Medulla oblongata (tissue), 1 donor: ENCODE results near the gene SERPINB5.
"Not testable (repeated sequence)": the region's sequence is repeated elsewhere in the genome, so short reads cannot be mapped to it uniquely, and the experiment has no call there.

Experiments
- DNase-seq: peaks from one replicate; pipeline ENCODE4 v3.0.0-alpha.2; 2015; ENCODE audit errors: extremely low spot score

Gene SERPINB5

GRCh38 chr18:63476668-63477067, at the start of gene SERPINB5:
TSS of gene SERPINB5 (plus strand) at chr18:63476958. CDS start at chr18:63484429, 7,471 bp downstream.
- DNase-seq, result no peak

GRCh38 chr18:63427558-63427957, 49.2 kb upstream of the SERPINB5 start:
- DNase-seq, result no peak

- DNase-seq, result no peak
Observed at GRCh38 chr18:63430526-63430925, 46.2 kb upstream of the SERPINB5 start.

GRCh38 chr18:63431180-63431579, 45.6 kb upstream of the SERPINB5 start:
- DNase-seq, result no peak

- no peak for DNase-seq
Observed at GRCh38 chr18:63433334-63433866, 43.4 kb upstream of the SERPINB5 start.

- DNase-seq, result no peak
Observed at GRCh38 chr18:63438181-63438580, 38.6 kb upstream of the SERPINB5 start.

- DNase-seq, result peak; percentile 83
Observed at GRCh38 chr18:63439334-63439733, 37.4 kb upstream of the SERPINB5 start.

- DNase-seq, result no peak
Observed at GRCh38 chr18:63440219-63440618, 36.5 kb upstream of the SERPINB5 start.

GRCh38 chr18:63440881-63441280, 35.9 kb upstream of the SERPINB5 start:
- DNase-seq, result peak; percentile 22

- no peak for DNase-seq
Observed at GRCh38 chr18:63443829-63444228, 32.9 kb upstream of the SERPINB5 start.

- DNase-seq, result no peak
Observed at GRCh38 chr18:63444580-63444979, 32.2 kb upstream of the SERPINB5 start.

- no peak for DNase-seq
Observed at GRCh38 chr18:63445037-63445436, 31.7 kb upstream of the SERPINB5 start.

- DNase-seq, result no peak
Observed at GRCh38 chr18:63446266-63446665, 30.5 kb upstream of the SERPINB5 start.

GRCh38 chr18:63447066-63447465, 29.7 kb upstream of the SERPINB5 start:
- DNase-seq, result no peak

GRCh38 chr18:63449426-63449825, 27.3 kb upstream of the SERPINB5 start:
- DNase-seq, result no peak

- DNase-seq, result no peak
Observed at GRCh38 chr18:63451799-63452660, 24.7 kb upstream of the SERPINB5 start.

GRCh38 chr18:63452751-63453150, 24.0 kb upstream of the SERPINB5 start:
- not testable (repeated sequence) for DNase-seq

GRCh38 chr18:63454497-63454896, 22.3 kb upstream of the SERPINB5 start:
- DNase-seq, result no peak

GRCh38 chr18:63457977-63458376, 18.8 kb upstream of the SERPINB5 start:
- no peak for DNase-seq

GRCh38 chr18:63460414-63460813, 16.3 kb upstream of the SERPINB5 start:
- no peak for DNase-seq

- DNase-seq, result no peak
Observed at GRCh38 chr18:63464434-63464833, 12.3 kb upstream of the SERPINB5 start.

- no peak for DNase-seq
Observed at GRCh38 chr18:63465059-63465458, 11.7 kb upstream of the SERPINB5 start.

- DNase-seq, result no peak
Observed at GRCh38 chr18:63467699-63468098, 9.1 kb upstream of the SERPINB5 start.
